Heart left ventricle (tissue), 16 donors: Measurements from ENCODE around the gene ATP6V0A1. TPM values are rescaled to one million over a fixed set of nuclear protein-coding genes. Genes with fewer than 3 reads are reported as not detected.

Experiments used
- ATAC-seq, 4 donors: fragments of 200-7000 bp; cut with Tn5 transposase; one replicate each; pipeline ENCODE4 v1.9.1; 2020 to 2022; ENCODE audit warnings: moderate library complexity in 4 of 4, mild to moderate bottlenecking in 3 of 4, moderate number of reproducible peaks in 1 of 4
- DNase-seq, 5 donors: peaks; one replicate each; pipeline ENCODE4 v3.0.0-alpha.2; 2020
- H3K27ac ChIP-seq, 12 donors: fragments of 200-600 bp; sonication (generic) in 4 of 12; one replicate each; pipeline versions ENCODE4 v1.5.0 to v1.8.0; 2016 to 2022; ENCODE audit warnings: mild to moderate bottlenecking in 2 of 12
- H3K27me3 ChIP-seq, 9 donors: fragments of 200-600 bp; sonication (generic) in 2 of 9; one replicate each; pipeline versions ENCODE4 v1.5.1 to v1.8.0; 2016 to 2022; ENCODE audit warnings: mild to moderate bottlenecking in 3 of 9
- H3K36me3 ChIP-seq, 9 donors: fragments of 200-600 bp; sonication (generic) in 2 of 9; one replicate each; pipeline versions ENCODE4 v1.5.0 to v1.8.0; 2018 to 2022; ENCODE audit warnings: mild to moderate bottlenecking in 2 of 9
- H3K4me1 ChIP-seq, 12 donors: fragments of 200-600 bp; sonication (generic) in 4 of 12; one replicate each; pipeline versions ENCODE4 v1.5.0 to v1.8.0; 2016 to 2022; ENCODE audit warnings: mild to moderate bottlenecking in 3 of 12
- H3K4me3 ChIP-seq, 12 donors: fragments of 200-600 bp; sonication (generic) in 4 of 12; one replicate each; pipeline versions ENCODE4 v1.5.0 to v1.8.0; 2017 to 2022; ENCODE audit warnings: mild to moderate bottlenecking in 9 of 12, moderate library complexity in 4 of 12
- H3K9me3 ChIP-seq, 12 donors: fragments of 200-600 bp; sonication (generic) in 4 of 12; one replicate each; pipeline versions ENCODE4 v1.5.0 to v1.8.0; 2016 to 2022; ENCODE audit warnings: mild to moderate bottlenecking in 1 of 12
- CTCF ChIP-seq, 12 donors: fragments of 200-600 bp; sonication (generic) in 4 of 12; IDR thresholded peaks; one replicate each; pipeline versions ENCODE4 v1.5.0 to v1.8.0; 2018 to 2022; ENCODE audit warnings: antibody characterized with exemption in 12 of 12, mild to moderate bottlenecking in 5 of 12
- POLR2A ChIP-seq, 2 donors: fragments of 450-650 bp; IDR thresholded peaks; one replicate each; pipeline ENCODE4 v1.6.1; 2017; ENCODE audit warnings: antibody characterized with exemption in 2 of 2, mild to moderate bottlenecking in 2 of 2, moderate library complexity in 2 of 2
- WGBS, 4 donors: extraction: QIAGEN DNeasy Blood & Tissue Kit in 2 of 4; methylation state at CpG; one replicate each; pipeline versions ENCODE4 v1.1.5 to v1.1.7; 2013 to 2018; 5-methylcytosine and 5-hydroxymethylcytosine counted together
- intact Hi-C, 10 donors: fragments of 100-400 bp; cut with DNase I; formaldehyde crosslinking; loops; one replicate each; pipeline versions ENCODE4 v1.11.1 to v1.14.2; 2022
- polyA plus RNA-seq, 2 donors: library from polyadenylated mRNA; stranded (reverse); fragments of 200-250 nt; gene quantifications; one replicate each; pipeline ENCODE4 v1.2.3, GENCODE V29; 2013
- total RNA-seq, 9 donors: library from RNA; depleted of rRNA in 2 of 9; stranded (reverse); fragments of >200 nt in 2 of 9; fragmentation: NEBNext Ultra II Directional in 3 of 9; extraction: Animal tissue kit (Norgen Biotek cat#: 25700) in 3 of 9; gene quantifications; one replicate each; pipeline versions ENCODE4 v1.1.0 to v1.2.4, GENCODE V29; 2016 to 2023
- donor health status: ischemic (EF 13 %, LVEDD 7.1; RV severe dilation, severe dysfunction).
- donor health status: healthy with polysubstance abuse.
- donor health status: DM: no; HTN: yes; CAD: no.
- donor health status: DM: no; HTN: no; CAD: no.
- donor health status: ischemic (EF 25% LVEDD 6.9; RV normal size, moderate dysfunction).
- donor health status: ischemic (EF 25% LVEDD 5.7; RV mildly dilated, moderate dysfunction).
- donor health status: healthy.
- donor health status: DM: yes; HTN: yes; CAD: no.
- donor health status: ischemic (EF 35%, LVEDD 5.7; RV mildly dilated, moderate dysfunction).
- donor health status: nonischemic (EF 11% LVEDD 7.7; RV severe dilation, severe dysfunction).
- donor health status: DM: yes; HTN: yes; CAD: no.
- donor health status: PGD.
- donor health status: ischemic (EF 29% LVEDD 5.4; RV normal size, mild dysfunction).
- donor health status: nonischemic (EF 23%, LVEDD 6.1; RV moderate dilation, normal function).

Gene ATP6V0A1
- total and polyA plus RNA-seq, 11 donors, result 24.3 to 65.9 (median 35.9) TPM

GRCh38 chr17:42422412-42422957 is 36.2 kb upstream of the ATP6V0A1 start:
- H3K36me3 ChIP-seq, result peaks cover 0 to 16% (median 2%) of the 10 kb centered on the region in 9 donors
- no peak for TF ChIP-seq CTCF (IDR thresholded peaks at IDR 0.05)
- no peak for TF ChIP-seq POLR2A (IDR thresholded peaks at IDR 0.05)
- intact Hi-C loops, result loop anchor here in 9 of 10 donors (2.0 to 10.0 kb wide), 6 partner anchors 14 to 102 kb away; partner anchors contain the start of gene ATP6V0A1 (in 7 of the 9)
- DNase-seq (peak; percentile 54 to 77 (median 58)), ATAC-seq (peak; percentile 14 to 48 (median 42))
- 0% methylated on average over 18 to 44 of the region's 44 CpGs for whole genome bisulfite sequencing, 4 donors
- no peaks in the 10 kb centered on the region for H3K9me3 ChIP-seq
- H3K4me1 ChIP-seq, result peaks cover 6 to 57% (median 42%) of the 10 kb centered on the region in 12 donors
- H3K27me3 ChIP-seq, result peaks cover 0 to 31% (median 0%) of the 10 kb centered on the region in 9 donors
- H3K27ac ChIP-seq, result peak overlapping the region; percentile 93 to 100 (median 99)
- H3K4me3 ChIP-seq, result peak overlapping the region; percentile 71 to 100 (median 92)

- peaks cover 6 to 54% (median 36%) of the 10 kb centered on the region in 12 donors for H3K4me1 ChIP-seq
- DNase-seq, result peak; percentile 99 to 100 (median 100)
- TF ChIP-seq CTCF (IDR thresholded peaks at IDR 0.05) (peak in 2 of 12 donors; percentile 13 to 22), POLR2A (IDR thresholded peaks at IDR 0.05) (peak; percentile 77 to 97)
- WGBS, 4 donors, result 0 to 2% (median 1%) methylated on average over 21 to 58 of the region's 58 CpGs
- H3K27me3 ChIP-seq, result peaks cover 0 to 31% (median 0%) of the 10 kb centered on the region in 9 donors
- intact Hi-C loops, result loop anchor here in 9 of 10 donors (1.0 to 10.0 kb wide), 7 partner anchors 14 to 102 kb away; partner anchors contain the start of gene ATP6V0A1 (in 8 of the 9)
- H3K9me3 ChIP-seq, result no peaks in the 10 kb centered on the region
- H3K27ac ChIP-seq, result peak within 1 kb of the TSS; percentile 93 to 100 (median 99)
- peaks cover 0 to 12% (median 2%) of the 10 kb centered on the region in 9 donors for H3K36me3 ChIP-seq
- H3K4me3 ChIP-seq, result peak within 1 kb of the TSS; percentile 71 to 100 (median 92)
- peak; percentile 90 to 96 (median 92) for ATAC-seq
Observed at GRCh38 chr17:42422958-42423712, 35.5 kb upstream of the ATP6V0A1 start, which contains the start of gene CAVIN1. Gene CAVIN1 (minus strand): TSS chr17:42423256. CDS start chr17:42423097, 159 bp downstream.

- TF ChIP-seq CTCF (IDR thresholded peaks at IDR 0.05) (no peak), POLR2A (IDR thresholded peaks at IDR 0.05) (no peak)
- intact Hi-C loops, result loop anchor here in 9 of 10 donors (1.0 to 10.0 kb wide), 7 partner anchors 15 to 101 kb away; partner anchors contain the start of gene ATP6V0A1 (in 8 of the 9)
- peak overlapping the region in 9 of 12 donors; percentile 71 to 100 (median 91) for H3K4me3 ChIP-seq
- peaks cover 0 to 6% (median 2%) of the 10 kb centered on the region in 9 donors for H3K36me3 ChIP-seq
- peaks cover 4 to 54% (median 30%) of the 10 kb centered on the region in 12 donors for H3K4me1 ChIP-seq
- H3K27me3 ChIP-seq, result peaks cover 0 to 31% (median 0%) of the 10 kb centered on the region in 9 donors
- ATAC-seq (no peak), DNase-seq (no peak)
- H3K9me3 ChIP-seq, result no peaks in the 10 kb centered on the region
- 52 to 64% (median 60%) methylated on average over 11 of the region's 11 CpGs for WGBS, 4 donors
- peak overlapping the region; percentile 63 to 100 (median 99) for H3K27ac ChIP-seq
Observed at GRCh38 chr17:42423766-42424165, 34.9 kb upstream of the ATP6V0A1 start.
